DMS 273 (cell line): Measurements from ENCODE around the gene CCDC188.
A peak's percentile ranks its signal among the peaks of the same experiment; 100 is the strongest.

Source experiments
- DNase-seq: peaks from one replicate; lab custom pipeline; 2025; ENCODE audit not compliant: unreplicated experiment; lab: John Stamatoyannopoulos, UW

CCDC188 gene

DNA sequence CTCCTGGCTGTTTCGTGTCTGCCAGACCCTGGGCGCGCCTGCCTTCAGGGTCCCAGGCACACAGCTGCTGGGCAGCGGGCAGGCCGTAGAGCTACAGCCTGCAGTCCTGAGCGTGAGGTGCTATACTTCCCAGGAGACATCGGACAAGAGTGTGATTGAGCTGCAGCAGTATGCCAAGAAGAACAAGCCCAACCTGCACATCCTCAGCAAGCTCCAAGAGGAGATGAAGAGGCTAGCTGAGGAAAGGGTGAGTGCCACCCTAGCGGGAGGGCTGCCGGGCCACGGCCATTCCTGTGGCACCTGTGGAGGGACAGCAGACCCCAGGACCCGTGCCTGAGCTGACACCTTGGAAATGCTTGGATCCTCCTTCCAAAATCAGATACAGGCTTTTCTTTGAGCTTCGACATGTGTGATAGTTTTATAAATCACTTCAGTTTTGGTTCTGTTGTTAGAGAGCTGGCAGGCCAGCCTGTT is 42.1 kb downstream of the CCDC188 start:
- DNase-seq, result no peak

DNA sequence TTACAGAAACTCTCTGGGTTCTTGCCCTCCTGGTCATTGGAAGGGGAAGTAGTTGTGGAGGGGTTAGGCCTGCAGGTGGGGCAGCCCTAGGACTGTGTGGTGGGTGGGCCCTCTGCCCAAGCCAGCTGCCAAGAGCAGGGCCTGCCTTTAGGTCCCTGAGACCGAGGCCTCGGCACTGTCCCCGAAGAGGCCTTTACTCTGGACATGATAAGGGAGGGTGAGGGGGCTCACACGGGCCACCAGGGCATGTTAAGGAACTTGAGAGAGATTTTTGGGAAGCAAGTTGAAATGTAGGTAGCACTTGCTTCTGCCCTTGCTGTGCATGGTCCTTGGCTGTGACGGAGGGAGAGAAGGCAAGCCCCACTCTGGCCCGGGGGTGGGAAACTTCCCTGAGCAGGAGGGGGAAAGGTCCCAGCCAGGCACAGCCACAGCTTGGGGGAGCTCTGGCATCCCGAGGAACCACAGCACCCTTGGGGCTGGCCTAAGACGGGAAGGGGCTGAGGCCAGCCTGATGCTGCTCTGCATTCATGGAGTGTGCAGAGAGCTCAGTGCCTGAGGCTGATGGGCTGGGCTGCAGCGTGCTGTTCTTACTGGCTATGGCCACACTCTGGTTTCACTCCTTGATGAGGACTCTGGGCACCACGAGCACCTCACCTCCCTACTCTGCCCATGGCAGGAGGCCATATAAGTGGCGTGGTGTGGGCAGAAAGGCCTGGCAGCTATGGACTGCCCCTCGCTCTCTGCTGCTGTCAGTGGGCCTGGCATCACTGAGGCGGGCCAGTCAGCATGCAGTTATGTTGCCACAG is 42.7 kb downstream of the CCDC188 start:
- DNase-seq, result no peak

DNA sequence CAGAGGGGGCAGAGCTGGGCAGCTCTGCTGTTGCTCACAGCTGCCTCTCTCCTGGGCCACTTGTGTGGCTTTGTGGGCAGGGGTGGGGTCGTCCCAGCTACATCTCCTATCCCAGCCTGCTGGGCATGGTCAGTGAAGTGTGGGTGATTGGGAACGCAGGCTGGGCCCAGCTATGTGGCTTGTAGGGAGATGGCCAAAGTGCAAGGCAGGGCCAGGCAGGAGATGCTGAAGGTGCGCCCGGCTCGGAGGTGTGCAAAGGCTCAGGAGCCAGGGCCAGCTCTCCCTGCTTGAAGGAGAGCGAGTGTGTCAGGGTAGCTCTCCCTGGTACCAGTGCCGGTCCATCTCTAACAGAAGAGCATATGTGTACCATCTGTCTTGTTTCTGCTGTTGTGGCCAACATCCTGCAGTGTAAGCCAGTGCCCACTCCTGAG is 43.4 kb downstream of the CCDC188 start:
- DNase-seq, result no peak

GRCh38 chr22:20106849-20107237 is 44.0 kb downstream of the CCDC188 start:
- no peak for DNase-seq

GRCh38 chr22:20106205-20106848 is 44.5 kb downstream of the CCDC188 start:
- peak; percentile 64 for DNase-seq

DNA sequence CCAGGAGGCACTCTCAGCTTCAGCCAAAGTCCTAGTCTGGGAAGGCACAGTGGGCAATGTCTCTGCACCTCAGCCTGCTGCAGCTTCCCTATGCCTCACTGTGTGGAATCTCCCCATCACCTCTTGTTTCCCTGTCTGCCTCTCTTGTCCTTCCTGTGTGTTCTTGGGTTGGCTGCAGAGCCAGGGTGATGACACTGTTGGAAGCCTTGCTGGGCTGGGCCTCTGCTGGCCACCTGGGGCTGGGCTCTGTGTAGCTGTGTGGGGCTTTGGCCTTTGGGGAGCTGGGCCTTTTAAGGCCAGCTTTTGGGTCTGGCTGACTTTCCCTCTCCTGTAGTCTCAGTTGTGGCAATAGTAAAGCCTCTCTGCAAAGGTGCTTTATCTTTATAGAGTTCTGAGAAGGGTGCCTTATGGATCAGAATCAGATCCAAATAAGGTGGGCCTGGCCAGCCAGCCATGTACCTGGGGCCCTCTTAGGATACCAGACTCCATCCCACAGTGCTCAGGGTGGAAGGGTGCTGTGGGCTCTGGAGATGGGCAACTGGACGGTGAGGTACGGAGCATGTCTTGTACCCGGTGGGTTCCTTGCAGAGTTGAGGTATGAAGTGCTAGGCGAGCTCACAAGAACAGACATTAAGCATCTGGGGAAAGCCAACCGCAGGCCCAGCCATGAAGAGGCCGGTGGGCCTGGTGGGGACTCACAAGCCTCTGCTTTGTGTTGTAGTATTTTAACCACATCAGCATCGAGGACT is 45.2 kb downstream of the CCDC188 start:
- DNase-seq, result no peak

GRCh38 chr22:20102203-20102780 is 48.6 kb downstream of the CCDC188 start:
- no peak for DNase-seq

GRCh38 chr22:20101638-20102037 is 49.2 kb downstream of the CCDC188 start:
- DNase-seq, result no peak

GRCh38 chr22:20099099-20099711 is 51.6 kb downstream of the CCDC188 start:
- no peak for DNase-seq
